Retinal pigment epithelial cell (primary cell): ENCODE results near the gene NUDT4.

Experiments used
- DNase-seq: peaks from one replicate; pipeline ENCODE4 v3.0.0-alpha.2; 2010; ENCODE audit warnings: low read depth
- H3K4me3 ChIP-seq: 2 replicates; pipeline ENCODE4 v1.5.1; 2011; ENCODE audit warnings: mild to moderate bottlenecking, low read length, control low read depth, moderate library complexity
- TF ChIP-seq, protein P1 (sequence below): conservative IDR thresholded peaks from 2 replicates; pipeline ENCODE4 v1.5.1; 2011; ENCODE audit warnings: low read depth, low read length, control low read depth, inconsistent platforms

Gene NUDT4

DNA sequence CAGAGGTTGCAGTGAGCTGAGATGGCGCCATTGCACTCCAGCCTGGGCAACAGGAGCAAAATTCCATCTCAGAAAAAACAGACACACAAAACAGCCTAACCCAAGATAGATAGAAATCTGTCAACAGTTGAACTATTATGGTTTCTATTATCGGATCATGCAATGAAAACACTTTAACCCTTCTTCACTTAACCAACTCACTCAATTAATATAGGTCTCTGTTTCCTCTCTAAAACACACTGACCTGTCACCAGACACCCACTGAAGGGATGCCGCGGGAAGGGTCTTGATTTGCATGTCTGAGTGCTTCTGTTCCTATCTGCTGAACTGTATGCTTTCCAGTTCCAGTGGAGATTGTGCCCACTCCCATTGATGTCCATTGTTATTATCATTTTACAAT is 38.0 kb upstream of the NUDT4 start:
- no peak overlapping the region for H3K4me3 ChIP-seq
- TF ChIP-seq, protein P1, sequence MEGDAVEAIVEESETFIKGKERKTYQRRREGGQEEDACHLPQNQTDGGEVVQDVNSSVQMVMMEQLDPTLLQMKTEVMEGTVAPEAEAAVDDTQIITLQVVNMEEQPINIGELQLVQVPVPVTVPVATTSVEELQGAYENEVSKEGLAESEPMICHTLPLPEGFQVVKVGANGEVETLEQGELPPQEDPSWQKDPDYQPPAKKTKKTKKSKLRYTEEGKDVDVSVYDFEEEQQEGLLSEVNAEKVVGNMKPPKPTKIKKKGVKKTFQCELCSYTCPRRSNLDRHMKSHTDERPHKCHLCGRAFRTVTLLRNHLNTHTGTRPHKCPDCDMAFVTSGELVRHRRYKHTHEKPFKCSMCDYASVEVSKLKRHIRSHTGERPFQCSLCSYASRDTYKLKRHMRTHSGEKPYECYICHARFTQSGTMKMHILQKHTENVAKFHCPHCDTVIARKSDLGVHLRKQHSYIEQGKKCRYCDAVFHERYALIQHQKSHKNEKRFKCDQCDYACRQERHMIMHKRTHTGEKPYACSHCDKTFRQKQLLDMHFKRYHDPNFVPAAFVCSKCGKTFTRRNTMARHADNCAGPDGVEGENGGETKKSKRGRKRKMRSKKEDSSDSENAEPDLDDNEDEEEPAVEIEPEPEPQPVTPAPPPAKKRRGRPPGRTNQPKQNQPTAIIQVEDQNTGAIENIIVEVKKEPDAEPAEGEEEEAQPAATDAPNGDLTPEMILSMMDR: no peak
- DNase-seq: no peak

DNA sequence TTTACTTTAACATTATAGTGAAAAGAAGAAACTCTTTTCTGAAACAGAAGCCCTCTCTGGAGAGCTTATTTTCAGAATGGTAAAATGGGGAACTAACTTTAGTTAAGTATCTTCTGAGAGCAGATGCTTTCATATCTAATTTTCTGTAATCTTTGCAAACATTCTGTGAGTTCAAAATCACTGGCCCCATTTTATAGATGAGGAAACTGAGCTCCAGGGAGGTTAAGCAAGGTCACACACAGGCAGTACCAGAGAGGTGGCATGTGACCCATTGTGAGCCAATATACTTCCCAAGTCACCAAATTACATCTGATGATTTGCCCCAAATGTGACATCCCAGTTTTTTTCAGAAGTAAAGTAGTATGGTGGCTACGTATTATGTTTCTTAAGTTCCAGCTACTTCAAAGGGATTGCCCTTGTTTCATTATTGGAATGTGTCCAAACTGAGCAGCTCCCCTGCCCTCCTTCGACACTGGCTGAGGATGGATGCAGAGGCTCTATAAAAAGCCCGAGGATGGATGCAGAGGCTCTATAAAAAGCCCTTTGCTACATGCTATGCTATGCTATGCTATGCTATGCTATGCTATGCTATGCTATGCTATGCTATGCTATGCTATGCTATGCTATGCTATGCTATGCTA is 36.2 kb upstream of the NUDT4 start:
- TF ChIP-seq, protein P1: no peak
- DNase-seq: no peak

DNA sequence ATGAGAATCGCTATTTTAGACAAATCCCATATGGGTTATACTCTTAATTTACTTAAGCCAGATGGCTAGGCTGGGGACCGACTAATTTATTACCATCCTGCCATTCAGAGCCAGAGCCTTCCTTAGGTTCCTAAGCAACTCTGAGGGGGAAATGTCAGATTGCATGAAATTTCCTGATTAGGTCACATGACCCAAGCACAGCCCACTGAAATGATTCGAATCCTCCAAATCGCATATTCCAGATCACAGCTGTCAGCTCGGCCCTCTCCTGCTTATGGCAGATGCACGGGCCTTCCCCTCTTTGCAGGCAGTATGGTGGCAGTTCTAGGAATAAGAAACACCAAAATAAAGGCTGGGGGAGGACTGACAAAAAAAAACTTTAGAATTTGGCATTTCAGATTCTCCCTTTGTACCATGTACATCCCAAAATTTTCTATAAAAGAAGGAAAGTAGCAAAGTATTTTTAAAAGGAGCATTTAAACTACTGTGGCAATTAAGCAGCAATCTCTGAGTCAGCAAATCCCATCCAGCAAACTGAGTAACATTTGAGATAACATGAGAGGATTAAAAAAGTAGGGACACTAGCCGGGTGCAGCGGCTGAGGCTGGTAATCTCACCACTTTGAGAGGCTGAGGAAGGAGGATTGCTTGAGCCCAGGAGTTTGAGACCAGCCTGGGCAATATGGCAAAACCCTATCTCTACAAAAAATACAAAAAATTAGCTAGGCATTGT is 30.5 kb upstream of the NUDT4 start:
- H3K4me3 ChIP-seq: no peak overlapping the region
- no peak for DNase-seq
- TF ChIP-seq, protein P1: no peak

More for the DNA sequence above, 36.2 kb upstream of the NUDT4 start:
- H3K4me3 ChIP-seq: no peak overlapping the region

DNA sequence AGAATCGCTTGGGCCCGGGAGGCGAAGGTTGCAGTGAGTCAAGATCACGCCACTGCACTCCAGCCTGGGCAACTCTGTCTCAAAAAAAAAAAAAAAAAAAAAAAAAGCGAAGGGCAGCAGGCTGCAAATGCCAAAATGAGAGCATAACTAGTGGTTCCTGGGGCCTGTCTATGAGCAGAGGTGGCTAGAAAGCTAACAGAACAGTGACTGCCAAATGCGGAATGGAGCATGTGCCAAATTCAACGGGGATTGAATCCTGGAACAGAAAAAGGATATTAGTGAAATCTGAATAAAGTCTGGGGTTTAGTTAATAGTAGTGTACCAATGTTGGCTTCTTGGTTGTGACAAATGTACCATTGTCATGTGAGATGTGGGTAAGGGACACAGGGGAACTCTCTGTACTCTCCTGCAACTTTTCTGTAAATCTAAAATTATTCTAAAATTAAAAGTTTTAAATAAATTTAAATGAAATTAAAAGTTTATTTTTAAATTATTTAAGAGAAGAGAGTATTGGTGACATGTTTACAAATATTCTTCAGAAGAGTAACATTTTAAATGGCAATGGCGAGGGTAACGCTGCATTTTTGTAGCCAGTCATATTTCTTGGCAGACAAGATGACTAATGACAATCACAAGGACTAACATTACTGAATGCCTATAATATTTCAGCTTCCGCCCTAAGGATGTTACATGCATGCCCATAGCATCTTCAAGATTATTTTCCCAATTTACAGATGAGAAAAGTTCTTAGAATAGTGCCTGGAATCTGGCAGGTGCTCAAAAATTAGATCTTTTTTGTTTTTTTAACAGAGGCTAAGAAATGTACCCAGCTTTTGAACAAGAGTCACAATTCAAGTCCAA is 28.9 kb upstream of the NUDT4 start:
- no peak for DNase-seq
- H3K4me3 ChIP-seq: no peak overlapping the region
- TF ChIP-seq, protein P1: no peak

DNA sequence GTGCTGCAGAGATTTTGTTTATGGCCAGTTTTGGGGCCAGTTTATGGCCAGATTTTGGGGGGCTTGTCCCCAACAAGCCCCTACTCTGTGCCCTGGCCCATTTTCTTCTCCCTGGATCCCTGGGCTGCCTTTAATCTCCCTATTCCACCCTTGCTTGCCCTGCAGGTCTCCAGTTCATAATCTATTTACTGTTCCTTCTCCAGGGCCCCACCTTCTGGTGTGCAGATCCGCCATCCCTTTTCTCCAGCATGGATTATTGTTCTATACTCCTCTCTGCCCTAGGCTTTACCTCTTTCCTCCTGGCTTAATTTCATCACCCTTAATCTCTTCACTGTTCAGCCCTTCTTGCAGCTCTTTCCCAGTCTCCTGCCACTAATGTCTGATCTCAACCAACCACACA is 26.0 kb upstream of the NUDT4 start:
- no peak overlapping the region for H3K4me3 ChIP-seq
- DNase-seq: no peak
- TF ChIP-seq, protein P1: no peak

DNA sequence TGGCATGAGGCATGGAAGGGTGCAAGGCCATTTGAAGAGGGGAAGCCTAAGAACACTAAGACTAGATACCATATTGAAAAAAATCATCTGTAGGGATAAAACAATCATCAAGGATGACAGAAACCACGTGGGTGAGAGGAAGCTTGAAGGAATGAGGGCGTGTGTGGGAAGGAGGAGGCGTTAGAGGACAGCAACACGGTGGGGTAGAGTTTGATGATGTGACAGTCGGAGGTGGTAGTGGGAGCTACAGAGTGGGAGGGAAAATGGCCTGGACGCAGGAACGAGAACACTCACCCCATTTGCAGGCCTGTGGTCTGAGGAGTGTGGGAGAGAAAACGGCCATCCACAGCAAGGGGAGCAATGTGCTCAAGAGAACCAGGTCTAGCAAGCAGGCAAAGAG is 25.4 kb upstream of the NUDT4 start:
- TF ChIP-seq, protein P1: no peak
- no peak overlapping the region for H3K4me3 ChIP-seq

More for the DNA sequence above, 25.4 kb upstream of the NUDT4 start:
- DNase-seq: no peak
